Activated B cell treated with CpG ODN at 0.5 μM for 24 hours (primary cell): Measurements from ENCODE around the gene ABCC2. TPM values are rescaled to one million over a fixed set of nuclear protein-coding genes. Genes with fewer than 3 reads are reported as not detected.

ENCODE experiments used
- ATAC-seq: fragments of 200-7000 bp; cut with Tn5 transposase; one replicate; pipeline ENCODE4 v1.10.0; 2021; ENCODE audit warnings: low read depth, mild to moderate bottlenecking, moderate library complexity
- CTCF ChIA-PET: fragments of 350-600 bp; sonication (Branson Sonifier 250); formaldehyde crosslinking; loops from one replicate; lab custom pipeline; 2021; ENCODE audit warnings: antibody characterized with exemption; lab: Charles Lee
- POLR2A ChIA-PET: fragments of 350-600 bp; sonication (Branson Sonifier 250); formaldehyde crosslinking; loops from one replicate; lab custom pipeline; 2021; ENCODE audit warnings: antibody characterized with exemption; lab: Charles Lee
- DNase-seq: peaks from one replicate; pipeline ENCODE4 v3.0.0; 2022
- H3K27ac Mint-ChIP-seq: one replicate; pipeline ENCODE4 v1.8.0; 2020; ENCODE audit warnings: mixed read lengths
- H3K27me3 Mint-ChIP-seq: one replicate; pipeline ENCODE4 v1.8.0; 2021; ENCODE audit warnings: mixed read lengths
- H3K36me3 Mint-ChIP-seq: one replicate; pipeline ENCODE4 v1.8.0; 2021; ENCODE audit warnings: low read depth, mixed read lengths
- H3K4me1 Mint-ChIP-seq: one replicate; pipeline ENCODE4 v1.8.0; 2021; ENCODE audit warnings: mixed read lengths
- H3K4me3 Mint-ChIP-seq: one replicate; pipeline ENCODE4 v1.8.0; 2020; ENCODE audit warnings: mild to moderate bottlenecking, mixed read lengths
- H3K9me3 Mint-ChIP-seq: one replicate; pipeline ENCODE4 v1.8.0; 2020; ENCODE audit warnings: mixed read lengths
- CTCF ChIP-seq: fragments of 200-600 bp; IDR thresholded peaks from one replicate; pipeline ENCODE4 v1.8.0; 2022; ENCODE audit warnings: antibody characterized with exemption, mild to moderate bottlenecking
- intact Hi-C: fragments of 100-400 bp; cut with micrococcal nuclease; formaldehyde crosslinking; loops from one replicate; pipeline ENCODE4 v1.15.1; 2024
- total RNA-seq: library from RNA; stranded (reverse); gene quantifications from 2 replicates; pipeline ENCODE4 v1.2.3, GENCODE V29; 2022

ABCC2 gene
- total RNA-seq, 1 donor from 2014 or later = 4.0 TPM

- H3K36me3 Mint-ChIP-seq = peaks cover 22% of the 10 kb centered on the region
- CTCF ChIA-PET = no interaction called here
- no peak for TF ChIP-seq CTCF
- H3K4me1 Mint-ChIP-seq = no peaks in the 10 kb centered on the region
- intact Hi-C loops = no loop called here
- POLR2A ChIA-PET = no interaction called here
- no peak for ATAC-seq
- H3K27ac Mint-ChIP-seq = no peak overlapping the region
- DNase-seq = no peak
- H3K9me3 Mint-ChIP-seq = peaks cover under 1% of the 10 kb centered on the region
- peaks cover 13% of the 10 kb centered on the region for H3K27me3 Mint-ChIP-seq
- H3K4me3 Mint-ChIP-seq = no peak overlapping the region
These were observed 90.1 kb downstream of the ABCC2 start for GRCh38 chr10:99872367-99873162.

GRCh38 chr10:99873846-99874245 is 91.4 kb downstream of the ABCC2 start:
- Mint-ChIP-seq H3K4me1 (no peaks in the 10 kb centered on the region), H3K4me3 (no peak overlapping the region), H3K27me3 (peaks cover 4% of the 10 kb centered on the region), H3K36me3 (peaks cover 34% of the 10 kb centered on the region), H3K27ac (no peak overlapping the region), H3K9me3 (no peaks in the 10 kb centered on the region)
- CTCF ChIA-PET = no interaction called here
- TF ChIP-seq CTCF = no peak
- ATAC-seq = no peak
- intact Hi-C loops = no loop called here
- POLR2A ChIA-PET = no interaction called here
- DNase-seq = no peak

- no peak for DNase-seq
- Mint-ChIP-seq H3K4me1 (no peaks in the 10 kb centered on the region), H3K27me3 (no peaks in the 10 kb centered on the region), H3K4me3 (no peak overlapping the region), H3K36me3 (peaks cover 40% of the 10 kb centered on the region), H3K9me3 (no peaks in the 10 kb centered on the region), H3K27ac (no peak overlapping the region)
- no peak for TF ChIP-seq CTCF
- ChIA-PET CTCF (no interaction called here), POLR2A (no interaction called here)
- no peak for ATAC-seq
- intact Hi-C loops = no loop called here
These were observed 92.1 kb downstream of the ABCC2 start for GRCh38 chr10:99874341-99875085.

- ChIA-PET POLR2A (no interaction called here), CTCF (no interaction called here)
- no peak overlapping the region for H3K27ac Mint-ChIP-seq
- H3K27me3 Mint-ChIP-seq = no peaks in the 10 kb centered on the region
- H3K36me3 Mint-ChIP-seq = peaks cover 50% of the 10 kb centered on the region
- DNase-seq (no peak), ATAC-seq (no peak)
- TF ChIP-seq CTCF = no peak
- no peak overlapping the region for H3K4me3 Mint-ChIP-seq
- intact Hi-C loops = no loop called here
- H3K4me1 Mint-ChIP-seq = no peaks in the 10 kb centered on the region
- H3K9me3 Mint-ChIP-seq = no peaks in the 10 kb centered on the region
These were observed 93.0 kb downstream of the ABCC2 start for GRCh38 chr10:99875473-99875872.
